ENCODE data around the gene GNAI1.

- no peak for TF ChIP-seq CTCF (IDR thresholded peaks at IDR 0.05)
- no peak for TF ChIP-seq EZH2 (IDR thresholded peaks at IDR 0.05; ENCODE audit: borderline replicate concordance, insufficient read depth, low read depth, low read length, poor library complexity, severe bottlenecking)
Measured at GRCh38 chr7:80208700-80209099, 74.1 kb downstream of the GNAI1 start.

All from B cell (primary cell).